ENCODE results near the gene LRRK1.

GRCh38 chr15:101084801-101085200, 165.6 kb downstream of the LRRK1 start:
- TF ChIP-seq, protein P1, sequence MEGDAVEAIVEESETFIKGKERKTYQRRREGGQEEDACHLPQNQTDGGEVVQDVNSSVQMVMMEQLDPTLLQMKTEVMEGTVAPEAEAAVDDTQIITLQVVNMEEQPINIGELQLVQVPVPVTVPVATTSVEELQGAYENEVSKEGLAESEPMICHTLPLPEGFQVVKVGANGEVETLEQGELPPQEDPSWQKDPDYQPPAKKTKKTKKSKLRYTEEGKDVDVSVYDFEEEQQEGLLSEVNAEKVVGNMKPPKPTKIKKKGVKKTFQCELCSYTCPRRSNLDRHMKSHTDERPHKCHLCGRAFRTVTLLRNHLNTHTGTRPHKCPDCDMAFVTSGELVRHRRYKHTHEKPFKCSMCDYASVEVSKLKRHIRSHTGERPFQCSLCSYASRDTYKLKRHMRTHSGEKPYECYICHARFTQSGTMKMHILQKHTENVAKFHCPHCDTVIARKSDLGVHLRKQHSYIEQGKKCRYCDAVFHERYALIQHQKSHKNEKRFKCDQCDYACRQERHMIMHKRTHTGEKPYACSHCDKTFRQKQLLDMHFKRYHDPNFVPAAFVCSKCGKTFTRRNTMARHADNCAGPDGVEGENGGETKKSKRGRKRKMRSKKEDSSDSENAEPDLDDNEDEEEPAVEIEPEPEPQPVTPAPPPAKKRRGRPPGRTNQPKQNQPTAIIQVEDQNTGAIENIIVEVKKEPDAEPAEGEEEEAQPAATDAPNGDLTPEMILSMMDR (IDR thresholded peaks at IDR 0.05) = no peak
- no peak for TF ChIP-seq POLR2A (IDR thresholded peaks at IDR 0.05)

Data from uterus (tissue), 2 donors.